Activated naive CD4-positive, alpha-beta T cell treated with anti-CD3 and anti-CD28 coated beads, Interleukin-2, amount 10 ng/mL, durations not matched to agents 7 days and 5 days (primary cell): ENCODE measurements around the gene PCDH20.

Experiments
- CTCF ChIA-PET: fragments of 350-600 bp; sonication (Branson Sonifier 250); formaldehyde crosslinking; loops from one replicate; lab custom pipeline; 2021; ENCODE audit warnings: antibody characterized with exemption; lab: Charles Lee
- DNase-seq: peaks from one replicate; pipeline ENCODE4 v3.0.0-alpha.2; 2020
- H3K27ac Mint-ChIP-seq: one replicate; pipeline ENCODE4 v1.8.0; 2021; ENCODE audit warnings: mild to moderate bottlenecking, moderate library complexity, mixed read lengths
- H3K27me3 Mint-ChIP-seq: one replicate; pipeline ENCODE4 v1.8.0; 2021; ENCODE audit warnings: mild to moderate bottlenecking, mixed read lengths
- H3K36me3 Mint-ChIP-seq: one replicate; pipeline ENCODE4 v1.8.0; 2021; ENCODE audit warnings: mixed read lengths
- H3K4me1 Mint-ChIP-seq: one replicate; pipeline ENCODE4 v1.8.0; 2021; ENCODE audit warnings: mixed read lengths
- H3K4me3 Mint-ChIP-seq: one replicate; pipeline ENCODE4 v1.8.0; 2021; ENCODE audit warnings: mild to moderate bottlenecking, moderate library complexity, mixed read lengths
- H3K9me3 Mint-ChIP-seq: one replicate; pipeline ENCODE4 v1.8.0; 2021; ENCODE audit warnings: mixed read lengths

Gene PCDH20, protein sequence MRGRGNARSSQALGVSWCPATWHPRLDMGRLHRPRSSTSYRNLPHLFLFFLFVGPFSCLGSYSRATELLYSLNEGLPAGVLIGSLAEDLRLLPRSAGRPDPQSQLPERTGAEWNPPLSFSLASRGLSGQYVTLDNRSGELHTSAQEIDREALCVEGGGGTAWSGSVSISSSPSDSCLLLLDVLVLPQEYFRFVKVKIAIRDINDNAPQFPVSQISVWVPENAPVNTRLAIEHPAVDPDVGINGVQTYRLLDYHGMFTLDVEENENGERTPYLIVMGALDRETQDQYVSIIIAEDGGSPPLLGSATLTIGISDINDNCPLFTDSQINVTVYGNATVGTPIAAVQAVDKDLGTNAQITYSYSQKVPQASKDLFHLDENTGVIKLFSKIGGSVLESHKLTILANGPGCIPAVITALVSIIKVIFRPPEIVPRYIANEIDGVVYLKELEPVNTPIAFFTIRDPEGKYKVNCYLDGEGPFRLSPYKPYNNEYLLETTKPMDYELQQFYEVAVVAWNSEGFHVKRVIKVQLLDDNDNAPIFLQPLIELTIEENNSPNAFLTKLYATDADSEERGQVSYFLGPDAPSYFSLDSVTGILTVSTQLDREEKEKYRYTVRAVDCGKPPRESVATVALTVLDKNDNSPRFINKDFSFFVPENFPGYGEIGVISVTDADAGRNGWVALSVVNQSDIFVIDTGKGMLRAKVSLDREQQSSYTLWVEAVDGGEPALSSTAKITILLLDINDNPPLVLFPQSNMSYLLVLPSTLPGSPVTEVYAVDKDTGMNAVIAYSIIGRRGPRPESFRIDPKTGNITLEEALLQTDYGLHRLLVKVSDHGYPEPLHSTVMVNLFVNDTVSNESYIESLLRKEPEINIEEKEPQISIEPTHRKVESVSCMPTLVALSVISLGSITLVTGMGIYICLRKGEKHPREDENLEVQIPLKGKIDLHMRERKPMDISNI

GRCh38 chr13:61415749-61416148 lies at the start of gene PCDH20:
TSS of gene PCDH20 (minus strand) at chr13:61415849. CDS start at chr13:61415158, 691 bp downstream.
- H3K36me3 Mint-ChIP-seq, result no peaks in the 10 kb centered on the region
- CTCF ChIA-PET, result interaction anchor here (0.9 kb wide), 1 partner anchor 8 kb away, joined by 3 read pairs; no protein-coding TSS in a partner anchor
- H3K27ac Mint-ChIP-seq, result no peak within 1 kb of the TSS
- H3K4me1 Mint-ChIP-seq, result no peaks in the 10 kb centered on the region
- H3K4me3 Mint-ChIP-seq, result no peak within 1 kb of the TSS
- DNase-seq, result no peak
- H3K27me3 Mint-ChIP-seq, result peaks cover 28% of the 10 kb centered on the region
- H3K9me3 Mint-ChIP-seq, result no peaks in the 10 kb centered on the region

DNA sequence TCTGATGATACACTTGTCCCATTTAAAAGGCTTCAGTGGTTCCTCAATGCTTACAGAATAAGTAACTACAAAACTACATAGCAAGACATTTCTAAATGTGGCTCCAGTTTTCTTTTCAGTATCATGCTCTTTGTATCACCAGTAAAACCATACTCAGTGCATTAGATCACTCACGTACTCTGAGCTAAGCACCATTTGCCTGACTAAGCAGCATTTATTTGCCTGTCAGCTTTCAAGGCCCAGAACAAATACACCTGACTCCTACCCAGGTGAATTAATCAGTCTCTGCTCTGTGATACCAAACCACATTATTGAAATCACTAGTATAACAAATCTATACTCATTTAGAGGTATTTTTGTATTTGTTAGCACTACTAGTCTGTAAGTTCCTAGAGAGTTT lies 47.4 kb upstream of the PCDH20 start:
- DNase-seq, result no peak
- no peak overlapping the region for H3K4me3 Mint-ChIP-seq
- no peaks in the 10 kb centered on the region for H3K27me3 Mint-ChIP-seq
- H3K27ac Mint-ChIP-seq, result no peak overlapping the region
- H3K9me3 Mint-ChIP-seq, result no peaks in the 10 kb centered on the region
- H3K36me3 Mint-ChIP-seq, result no peaks in the 10 kb centered on the region
- no peaks in the 10 kb centered on the region for H3K4me1 Mint-ChIP-seq
- CTCF ChIA-PET, result no interaction called here

DNA sequence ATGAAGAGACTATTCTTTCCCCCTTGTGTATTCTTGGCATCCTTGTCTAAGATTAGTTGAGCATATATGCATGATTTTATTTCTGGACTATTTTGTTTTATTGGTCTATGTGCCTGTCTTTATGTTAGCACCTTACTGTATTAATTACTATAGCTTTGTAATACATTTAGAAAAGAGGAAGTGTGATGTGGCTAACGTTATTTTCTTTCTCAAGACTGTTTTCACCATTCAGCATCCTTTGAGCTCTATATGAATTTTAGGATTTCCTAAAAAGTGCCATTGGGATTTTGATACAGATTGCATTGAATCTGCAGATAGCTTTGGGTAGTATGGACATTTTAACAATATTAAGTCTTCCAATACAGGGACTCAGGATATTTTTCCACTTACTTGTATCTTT lies 37.5 kb upstream of the PCDH20 start:
- H3K27me3 Mint-ChIP-seq, result no peaks in the 10 kb centered on the region
- no peak for DNase-seq
- peaks cover 3% of the 10 kb centered on the region for H3K9me3 Mint-ChIP-seq
- H3K36me3 Mint-ChIP-seq, result no peaks in the 10 kb centered on the region
- no peak overlapping the region for H3K4me3 Mint-ChIP-seq
- CTCF ChIA-PET, result no interaction called here
- H3K4me1 Mint-ChIP-seq, result no peaks in the 10 kb centered on the region
- H3K27ac Mint-ChIP-seq, result no peak overlapping the region

- Mint-ChIP-seq H3K36me3 (no peaks in the 10 kb centered on the region), H3K4me3 (no peak overlapping the region), H3K9me3 (peaks cover 2% of the 10 kb centered on the region), H3K27ac (no peak overlapping the region), H3K4me1 (no peaks in the 10 kb centered on the region), H3K27me3 (no peaks in the 10 kb centered on the region)
- no peak for DNase-seq
- CTCF ChIA-PET, result no interaction called here
These were observed 16.4 kb upstream of the PCDH20 start for GRCh38 chr13:61432029-61432428.

DNA sequence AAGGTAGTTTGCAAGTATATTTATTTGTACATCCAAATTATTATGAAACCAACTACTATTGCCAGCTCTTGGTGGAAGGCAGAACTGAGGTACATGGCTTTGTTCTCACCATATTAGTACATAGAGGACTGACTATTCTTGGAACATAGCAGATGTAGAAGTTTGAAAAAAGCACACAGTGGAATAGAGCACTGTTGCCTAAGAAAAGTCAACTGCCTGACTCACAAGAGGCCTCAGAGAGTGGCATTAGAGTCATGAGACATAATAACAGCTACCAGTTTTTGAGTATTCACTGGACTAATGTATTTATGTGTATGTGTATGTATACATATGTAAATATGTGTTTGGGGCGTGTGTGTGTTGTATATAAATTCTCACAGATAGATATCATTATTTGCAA lies 8.3 kb upstream of the PCDH20 start:
- no peak overlapping the region for H3K27ac Mint-ChIP-seq
- CTCF ChIA-PET, result interaction anchor here (1.0 kb wide), 1 partner anchor 9 kb away, joined by 3 read pairs; the partner anchor contains the start of gene PCDH20
- H3K4me1 Mint-ChIP-seq, result no peaks in the 10 kb centered on the region
- no peak for DNase-seq
- no peak overlapping the region for H3K4me3 Mint-ChIP-seq
- H3K27me3 Mint-ChIP-seq, result no peaks in the 10 kb centered on the region
- peaks cover 2% of the 10 kb centered on the region for H3K9me3 Mint-ChIP-seq
- H3K36me3 Mint-ChIP-seq, result no peaks in the 10 kb centered on the region

DNA sequence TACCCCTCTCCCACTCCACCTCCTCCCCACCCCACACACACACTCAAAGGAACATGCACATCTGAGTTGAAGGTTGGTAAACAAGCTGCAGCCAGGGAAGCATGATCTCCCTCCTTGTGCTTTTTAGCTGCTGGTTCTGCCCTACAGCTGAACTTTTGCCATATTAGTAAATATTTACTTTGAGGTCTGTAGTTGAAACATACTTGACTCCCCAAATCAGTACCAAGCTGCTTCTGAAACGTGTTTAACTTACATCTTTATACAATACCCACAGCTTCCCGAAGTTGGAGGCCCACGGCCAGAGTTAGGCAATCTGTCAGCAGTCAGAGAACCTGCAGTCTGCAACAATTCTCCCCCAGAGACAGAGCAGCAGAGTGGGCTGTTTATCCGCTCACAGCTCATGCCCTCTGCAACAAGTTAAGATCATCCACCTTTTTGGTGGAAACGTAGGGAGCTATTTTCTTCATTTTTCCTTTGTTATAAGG lies 1.5 kb upstream of the PCDH20 start:
- no peaks in the 10 kb centered on the region for H3K9me3 Mint-ChIP-seq
- no peaks in the 10 kb centered on the region for H3K4me1 Mint-ChIP-seq
- no peak overlapping the region for H3K4me3 Mint-ChIP-seq
- H3K27me3 Mint-ChIP-seq, result peaks cover 28% of the 10 kb centered on the region
- no peak overlapping the region for H3K27ac Mint-ChIP-seq
- CTCF ChIA-PET, result no interaction called here
- no peaks in the 10 kb centered on the region for H3K36me3 Mint-ChIP-seq
- no peak for DNase-seq

GRCh38 chr13:61415058-61415721 lies 459 bp downstream of the PCDH20 start:
- Mint-ChIP-seq H3K4me1 (no peaks in the 10 kb centered on the region), H3K36me3 (no peaks in the 10 kb centered on the region), H3K27me3 (peaks cover 28% of the 10 kb centered on the region), H3K9me3 (no peaks in the 10 kb centered on the region), H3K4me3 (no peak overlapping the region), H3K27ac (no peak overlapping the region)
- DNase-seq, result no peak
- CTCF ChIA-PET, result interaction anchor here (0.9 kb wide), 1 partner anchor 9 kb away, joined by 3 read pairs; no protein-coding TSS in a partner anchor

DNA sequence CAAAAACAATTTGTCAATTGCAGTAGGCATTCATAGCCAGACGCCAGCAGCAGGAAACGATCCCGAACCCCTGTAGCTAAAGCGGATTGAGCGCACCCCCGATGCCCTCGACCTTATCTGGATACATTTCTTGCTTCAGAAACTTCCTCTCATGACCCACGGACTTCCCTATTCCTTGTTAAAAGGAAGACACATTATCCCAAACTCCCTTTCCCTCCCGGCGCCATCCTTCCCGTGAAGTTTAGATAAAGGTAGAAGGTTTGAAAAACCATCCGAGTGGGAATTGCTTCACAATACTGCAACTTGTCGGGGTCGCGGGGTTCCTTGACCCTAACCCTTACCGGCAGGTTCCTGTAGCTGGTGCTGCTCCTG lies 977 bp downstream of the PCDH20 start:
- no peaks in the 10 kb centered on the region for H3K9me3 Mint-ChIP-seq
- H3K27ac Mint-ChIP-seq, result no peak overlapping the region
- no peaks in the 10 kb centered on the region for H3K36me3 Mint-ChIP-seq
- peaks cover 28% of the 10 kb centered on the region for H3K27me3 Mint-ChIP-seq
- no peak overlapping the region for H3K4me3 Mint-ChIP-seq
- CTCF ChIA-PET, result interaction anchor here (0.9 kb wide), 1 partner anchor 9 kb away, joined by 3 read pairs; no protein-coding TSS in a partner anchor
- H3K4me1 Mint-ChIP-seq, result no peaks in the 10 kb centered on the region
- DNase-seq, result no peak

DNA sequence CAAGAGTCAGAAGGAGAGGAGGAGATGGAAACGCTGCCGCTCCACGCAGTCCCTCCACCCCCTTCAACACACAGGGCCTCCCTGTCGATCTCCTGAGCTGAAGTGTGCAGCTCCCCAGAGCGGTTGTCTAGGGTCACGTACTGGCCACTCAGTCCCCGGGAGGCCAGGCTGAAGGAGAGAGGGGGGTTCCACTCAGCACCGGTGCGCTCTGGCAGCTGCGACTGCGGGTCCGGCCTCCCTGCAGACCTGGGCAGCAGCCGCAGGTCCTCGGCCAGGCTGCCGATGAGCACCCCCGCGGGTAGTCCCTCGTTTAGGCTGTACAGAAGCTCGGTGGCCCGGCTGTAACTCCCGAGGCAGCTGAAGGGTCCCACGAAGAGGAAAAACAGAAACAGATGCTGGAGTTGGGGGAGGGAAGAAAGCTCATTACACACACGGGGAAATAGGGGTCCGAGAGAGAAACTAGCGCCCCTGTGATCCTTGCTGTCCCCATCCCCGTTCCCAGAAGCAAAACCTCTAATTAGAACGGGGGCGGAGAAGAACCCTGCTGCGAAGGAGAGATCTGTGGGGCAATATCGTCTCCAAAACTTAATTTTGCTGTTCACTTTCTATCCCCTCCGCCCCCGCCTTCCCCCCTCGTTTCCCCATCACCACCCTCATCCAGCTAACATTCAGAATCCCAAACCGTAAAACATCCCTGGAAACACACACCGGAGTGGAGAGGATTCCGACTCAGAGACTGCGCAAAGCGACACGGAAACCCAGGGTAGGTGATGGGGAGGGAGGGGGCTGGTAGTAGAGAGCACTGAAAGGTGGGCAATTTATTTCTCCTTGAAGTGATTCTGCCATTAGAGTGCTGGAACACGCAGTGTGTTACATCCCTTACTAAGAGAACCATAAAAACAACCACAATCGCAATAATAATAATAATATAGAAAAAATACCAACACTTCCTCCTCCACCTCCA lies 1.8 kb downstream of the PCDH20 start:
- Mint-ChIP-seq H3K27ac (no peak overlapping the region), H3K4me3 (no peak overlapping the region), H3K36me3 (no peaks in the 10 kb centered on the region), H3K27me3 (peaks cover 28% of the 10 kb centered on the region), H3K4me1 (no peaks in the 10 kb centered on the region), H3K9me3 (no peaks in the 10 kb centered on the region)
- CTCF ChIA-PET, result no interaction called here
- no peak for DNase-seq

GRCh38 chr13:61410669-61411297 lies 4.9 kb downstream of the PCDH20 start:
- CTCF ChIA-PET, result no interaction called here
- H3K36me3 Mint-ChIP-seq, result no peaks in the 10 kb centered on the region

DNA sequence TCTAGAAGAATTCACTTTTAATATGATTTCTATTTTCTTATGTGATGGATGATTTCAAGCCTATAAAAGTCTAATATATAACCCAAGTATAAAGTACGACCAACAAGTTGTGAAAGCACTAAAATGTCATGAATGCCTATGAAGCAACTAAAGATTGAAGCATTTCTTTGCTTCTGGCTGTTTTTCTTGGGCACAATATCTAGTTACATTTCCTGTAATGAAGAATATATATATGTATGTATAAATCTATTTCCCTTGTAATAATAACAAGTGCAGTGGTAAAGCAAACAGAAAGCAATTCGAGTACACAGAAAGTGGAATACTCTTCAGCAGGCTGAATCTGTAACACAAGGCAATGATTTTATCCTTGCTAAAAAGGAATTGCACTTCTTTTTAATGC lies 5.4 kb downstream of the PCDH20 start:
- Mint-ChIP-seq H3K9me3 (no peaks in the 10 kb centered on the region), H3K4me3 (no peak overlapping the region), H3K4me1 (no peaks in the 10 kb centered on the region), H3K36me3 (no peaks in the 10 kb centered on the region), H3K27me3 (peaks cover 24% of the 10 kb centered on the region), H3K27ac (no peak overlapping the region)
- CTCF ChIA-PET, result interaction anchor here (0.6 kb wide), 1 partner anchor 252 kb away, joined by 3 read pairs; no protein-coding TSS in a partner anchor
- no peak for DNase-seq

More at GRCh38 chr13:61410669-61411297, 4.9 kb downstream of the PCDH20 start:
- Mint-ChIP-seq H3K27me3 (peaks cover 28% of the 10 kb centered on the region), H3K27ac (no peak overlapping the region), H3K9me3 (no peaks in the 10 kb centered on the region), H3K4me3 (no peak overlapping the region), H3K4me1 (no peaks in the 10 kb centered on the region)
- no peak for DNase-seq

DNA sequence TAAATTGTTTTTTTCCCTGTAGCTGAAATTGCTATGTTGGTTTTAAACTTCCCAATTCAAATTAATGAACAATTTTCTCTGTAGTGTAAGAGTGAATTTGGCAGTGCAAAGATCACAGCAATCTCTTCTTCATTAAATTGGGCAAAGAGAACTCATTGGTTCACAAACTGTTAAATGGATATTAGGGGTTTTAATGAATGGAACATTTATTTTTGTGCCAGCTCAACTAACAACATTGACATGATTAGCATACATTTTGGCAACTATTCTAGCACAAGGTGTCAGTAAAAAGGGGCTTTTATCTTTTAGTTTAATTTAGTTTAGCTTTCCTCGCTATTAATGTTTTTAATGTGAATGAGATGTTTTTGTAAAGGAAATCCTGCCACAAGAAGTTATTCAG lies 7.1 kb downstream of the PCDH20 start:
- no peak overlapping the region for H3K4me3 Mint-ChIP-seq
- CTCF ChIA-PET, result no interaction called here
- no peaks in the 10 kb centered on the region for H3K4me1 Mint-ChIP-seq
- no peaks in the 10 kb centered on the region for H3K9me3 Mint-ChIP-seq
- H3K27ac Mint-ChIP-seq, result no peak overlapping the region
- peaks cover 7% of the 10 kb centered on the region for H3K27me3 Mint-ChIP-seq
- no peak for DNase-seq
- no peaks in the 10 kb centered on the region for H3K36me3 Mint-ChIP-seq

DNA sequence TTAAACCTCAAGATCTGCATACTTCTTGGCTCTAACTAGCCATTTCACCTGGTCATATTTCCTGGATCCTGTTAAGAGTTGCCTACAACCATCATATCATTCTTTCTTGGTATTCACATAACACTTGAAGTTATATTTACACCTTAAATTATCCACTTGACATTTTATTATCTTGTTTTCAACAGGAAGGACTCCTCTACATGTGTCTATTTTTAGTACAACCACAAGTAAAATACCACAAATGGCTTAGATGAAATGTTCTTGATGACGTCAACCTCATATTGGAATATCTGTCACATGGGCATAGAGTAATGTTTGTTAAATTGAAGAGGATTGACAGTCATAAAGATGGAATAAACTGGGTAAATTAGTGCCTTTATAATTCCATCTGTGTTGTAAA lies 9.4 kb downstream of the PCDH20 start:
- no peak overlapping the region for H3K27ac Mint-ChIP-seq
- H3K4me1 Mint-ChIP-seq, result no peaks in the 10 kb centered on the region
- CTCF ChIA-PET, result no interaction called here
- no peaks in the 10 kb centered on the region for H3K36me3 Mint-ChIP-seq
- H3K27me3 Mint-ChIP-seq, result no peaks in the 10 kb centered on the region
- no peak overlapping the region for H3K4me3 Mint-ChIP-seq
- no peak for DNase-seq
- H3K9me3 Mint-ChIP-seq, result no peaks in the 10 kb centered on the region
